Activated T-cell treated with anti-CD3 and anti-CD28 coated beads, Interleukin-2, amount 50 U/mL, for 4 hours (primary cell): ENCODE results near the gene DCLRE1B. TPM values are rescaled to one million over a fixed set of nuclear protein-coding genes. Genes with fewer than 3 reads are reported as not detected.
A peak's percentile ranks its signal among the peaks of the same experiment; 100 is the strongest.

ENCODE experiments used
- ATAC-seq, 2 donors: fragments of 200-7000 bp; cut with Tn5 transposase; one replicate each; pipeline ENCODE4 v1.10.0; 2021
- DNase-seq: peaks from one replicate; pipeline ENCODE4 v3.0.0-alpha.2; 2020
- H3K27me3 Mint-ChIP-seq: one replicate; pipeline ENCODE4 v1.8.0; 2021; ENCODE audit warnings: low read depth, mixed read lengths
- H3K36me3 Mint-ChIP-seq: one replicate; pipeline ENCODE4 v1.8.0; 2022; ENCODE audit warnings: mixed read lengths; ENCODE audit not compliant: insufficient read depth
- H3K4me1 Mint-ChIP-seq: one replicate; pipeline ENCODE4 v1.8.0; 2021; ENCODE audit warnings: low read depth, mixed read lengths
- H3K4me3 Mint-ChIP-seq: one replicate; pipeline ENCODE4 v1.8.0; 2021; ENCODE audit warnings: mild to moderate bottlenecking, moderate library complexity, mixed read lengths
- H3K9me3 Mint-ChIP-seq: one replicate; pipeline ENCODE4 v1.8.0; 2021; ENCODE audit warnings: mixed read lengths
- total RNA-seq, 3 donors: library from RNA; stranded (reverse); gene quantifications; one replicate each; pipeline ENCODE4 v1.2.1, GENCODE V29; 2021

DCLRE1B gene
- total RNA-seq, 3 donors from 2014 or later, result 22.0 to 23.2 (median 22.2) TPM

- Mint-ChIP-seq H3K4me3 (no peak overlapping the region), H3K4me1 (peaks cover 54% of the 10 kb centered on the region), H3K27me3 (no peaks in the 10 kb centered on the region), H3K36me3 (peaks cover 57% of the 10 kb centered on the region), H3K9me3 (no peaks in the 10 kb centered on the region)
- ATAC-seq, result no peak
- DNase-seq, result no peak
These were observed 6.0 kb upstream of the DCLRE1B start for GRCh38 chr1:113899111-113899510.

GRCh38 chr1:113901191-113901590, 3.9 kb upstream of the DCLRE1B start:
- ATAC-seq (no peak), DNase-seq (no peak)
- Mint-ChIP-seq H3K27me3 (no peaks in the 10 kb centered on the region), H3K9me3 (no peaks in the 10 kb centered on the region), H3K36me3 (peaks cover 46% of the 10 kb centered on the region), H3K4me1 (peaks cover 58% of the 10 kb centered on the region), H3K4me3 (no peak overlapping the region)

GRCh38 chr1:113903501-113904292, 1.4 kb upstream of the DCLRE1B start:
- no peaks in the 10 kb centered on the region for H3K9me3 Mint-ChIP-seq
- peaks cover 37% of the 10 kb centered on the region for H3K36me3 Mint-ChIP-seq
- ATAC-seq (no peak), DNase-seq (no peak)
- peaks cover 55% of the 10 kb centered on the region for H3K4me1 Mint-ChIP-seq
- H3K27me3 Mint-ChIP-seq, result no peaks in the 10 kb centered on the region
- peak overlapping the region; percentile 95 for H3K4me3 Mint-ChIP-seq

GRCh38 chr1:113904293-113904673, 843 bp upstream of the DCLRE1B start:
- Mint-ChIP-seq H3K9me3 (no peaks in the 10 kb centered on the region), H3K36me3 (peaks cover 35% of the 10 kb centered on the region), H3K4me3 (peak overlapping the region; percentile 95), H3K27me3 (no peaks in the 10 kb centered on the region), H3K4me1 (peaks cover 50% of the 10 kb centered on the region)
- peak; percentile 56 to 62 for ATAC-seq
- no peak for DNase-seq

- Mint-ChIP-seq H3K4me1 (peaks cover 41% of the 10 kb centered on the region), H3K4me3 (peak overlapping the region; percentile 95), H3K27me3 (no peaks in the 10 kb centered on the region), H3K9me3 (no peaks in the 10 kb centered on the region), H3K36me3 (peaks cover 31% of the 10 kb centered on the region)
- DNase-seq (no peak), ATAC-seq (peak in 1 of 2 donors; percentile 6)
These were observed 322 bp downstream of the DCLRE1B start for GRCh38 chr1:113905435-113905861.

GRCh38 chr1:113912594-113913311, 7.6 kb downstream of the DCLRE1B start:
- no peak for ATAC-seq
- Mint-ChIP-seq H3K9me3 (no peaks in the 10 kb centered on the region), H3K27me3 (no peaks in the 10 kb centered on the region), H3K4me1 (no peaks in the 10 kb centered on the region), H3K36me3 (peaks cover 35% of the 10 kb centered on the region), H3K4me3 (no peak overlapping the region)
- no peak for DNase-seq

- ATAC-seq, result no peak
- H3K36me3 Mint-ChIP-seq, result peaks cover 31% of the 10 kb centered on the region
- H3K9me3 Mint-ChIP-seq, result no peaks in the 10 kb centered on the region
- no peak overlapping the region for H3K4me3 Mint-ChIP-seq
- no peaks in the 10 kb centered on the region for H3K4me1 Mint-ChIP-seq
- DNase-seq, result no peak
- no peaks in the 10 kb centered on the region for H3K27me3 Mint-ChIP-seq
These were observed 8.2 kb downstream of the DCLRE1B start for GRCh38 chr1:113913312-113913668.

- no peaks in the 10 kb centered on the region for H3K9me3 Mint-ChIP-seq
- H3K4me1 Mint-ChIP-seq, result no peaks in the 10 kb centered on the region
- no peaks in the 10 kb centered on the region for H3K27me3 Mint-ChIP-seq
- no peak overlapping the region for H3K4me3 Mint-ChIP-seq
- DNase-seq, result no peak
- H3K36me3 Mint-ChIP-seq, result peaks cover 27% of the 10 kb centered on the region
- ATAC-seq, result no peak
These were observed 8.9 kb downstream of the DCLRE1B start for GRCh38 chr1:113913887-113914664.

- no peak for ATAC-seq
- H3K9me3 Mint-ChIP-seq, result no peaks in the 10 kb centered on the region
- no peak for DNase-seq
- H3K4me1 Mint-ChIP-seq, result no peaks in the 10 kb centered on the region
- no peak overlapping the region for H3K4me3 Mint-ChIP-seq
- H3K27me3 Mint-ChIP-seq, result no peaks in the 10 kb centered on the region
- peaks cover 5% of the 10 kb centered on the region for H3K36me3 Mint-ChIP-seq
These were observed 11.8 kb downstream of the DCLRE1B start for GRCh38 chr1:113916974-113917373.

GRCh38 chr1:113917400-113918082, 12.4 kb downstream of the DCLRE1B start:
- peaks cover 2% of the 10 kb centered on the region for H3K27me3 Mint-ChIP-seq
- H3K4me1 Mint-ChIP-seq, result no peaks in the 10 kb centered on the region
- no peak for DNase-seq
- ATAC-seq, result peak; percentile 48 to 62
- H3K4me3 Mint-ChIP-seq, result no peak overlapping the region
- H3K36me3 Mint-ChIP-seq, result peaks cover 5% of the 10 kb centered on the region
- H3K9me3 Mint-ChIP-seq, result no peaks in the 10 kb centered on the region

GRCh38 chr1:113918243-113918642, 13.1 kb downstream of the DCLRE1B start:
- no peak for ATAC-seq
- peaks cover 5% of the 10 kb centered on the region for H3K36me3 Mint-ChIP-seq

GRCh38 chr1:113922957-113923356, 17.8 kb downstream of the DCLRE1B start:
- Mint-ChIP-seq H3K27me3 (peaks cover 3% of the 10 kb centered on the region), H3K4me3 (no peak overlapping the region), H3K4me1 (peaks cover 4% of the 10 kb centered on the region), H3K36me3 (no peaks in the 10 kb centered on the region), H3K9me3 (no peaks in the 10 kb centered on the region)
- DNase-seq (no peak), ATAC-seq (no peak)

More at GRCh38 chr1:113918243-113918642, 13.1 kb downstream of the DCLRE1B start:
- peaks cover 3% of the 10 kb centered on the region for H3K27me3 Mint-ChIP-seq
- no peak overlapping the region for H3K4me3 Mint-ChIP-seq
- DNase-seq, result no peak
- H3K4me1 Mint-ChIP-seq, result no peaks in the 10 kb centered on the region
- no peaks in the 10 kb centered on the region for H3K9me3 Mint-ChIP-seq

GRCh38 chr1:113924473-113924872, 19.3 kb downstream of the DCLRE1B start:
- peaks cover 15% of the 10 kb centered on the region for H3K4me1 Mint-ChIP-seq
- no peaks in the 10 kb centered on the region for H3K9me3 Mint-ChIP-seq
- H3K27me3 Mint-ChIP-seq, result peaks cover 3% of the 10 kb centered on the region
- H3K36me3 Mint-ChIP-seq, result no peaks in the 10 kb centered on the region
- ATAC-seq, result no peak
- DNase-seq, result no peak
- H3K4me3 Mint-ChIP-seq, result no peak overlapping the region
